GM06990 (cell line): Measurements from ENCODE around the gene MRAP.

Experiments
- DNase-seq: peaks from one replicate; pipeline ENCODE4 v3.0.0-alpha.2; 2011; ENCODE audit not compliant: insufficient read length; ENCODE audit errors: extremely low read depth
- H3K27me3 ChIP-seq: replicated peaks from 2 replicates; pipeline ENCODE4 v1.6.0; 2011; ENCODE audit warnings: low read length; ENCODE audit not compliant: control insufficient read depth, insufficient read depth
- H3K36me3 ChIP-seq: 2 replicates; pipeline ENCODE4 v1.5.1; 2011; ENCODE audit warnings: low read length; ENCODE audit not compliant: control insufficient read depth, insufficient read depth
- H3K4me3 ChIP-seq: replicated peaks from 2 replicates; pipeline ENCODE4 v1.5.1; 2011; ENCODE audit warnings: low read depth, mild to moderate bottlenecking, control low read depth, low read length
- CTCF ChIP-seq: IDR thresholded peaks from 2 replicates; pipeline ENCODE4 v1.5.1; 2011; ENCODE audit warnings: low read length, control low read depth, mild to moderate bottlenecking, inconsistent platforms; ENCODE audit not compliant: insufficient read depth, poor library complexity, severe bottlenecking

MRAP gene

GRCh38 chr21:32298658-32299081 is at the start of gene MRAP:
Gene MRAP, plus strand, starts transcription at chr21:32298855. Its CDS starts 117 bp downstream, at chr21:32298972.
- peaks cover 4% of the 10 kb centered on the region for H3K36me3 ChIP-seq
- H3K4me3 ChIP-seq = no peak within 1 kb of the TSS

GRCh38 chr21:32249511-32250280 is 49.0 kb upstream of the MRAP start:
- H3K4me3 ChIP-seq = no peak overlapping the region
- DNase-seq = no peak
- no peaks in the 10 kb centered on the region; the same call in 1 of the 2 replicates for H3K27me3 ChIP-seq
- H3K36me3 ChIP-seq = no peaks in the 10 kb centered on the region
- TF ChIP-seq CTCF = no peak

More at GRCh38 chr21:32298658-32299081, at the start of gene MRAP:
- TF ChIP-seq CTCF = no peak
- no peaks in the 10 kb centered on the region for H3K27me3 ChIP-seq
- no peak for DNase-seq

GRCh38 chr21:32252136-32252535 is 46.5 kb upstream of the MRAP start:
- Histone ChIP-seq H3K4me3 (no peak overlapping the region), H3K27me3 (no peaks in the 10 kb centered on the region; the same call in 1 of the 2 replicates), H3K36me3 (no peaks in the 10 kb centered on the region)
- TF ChIP-seq CTCF = no peak
- no peak for DNase-seq

- no peak for DNase-seq
- no peaks in the 10 kb centered on the region for H3K27me3 ChIP-seq
- no peak for TF ChIP-seq CTCF
- H3K4me3 ChIP-seq = no peak overlapping the region
- H3K36me3 ChIP-seq = no peaks in the 10 kb centered on the region
Observed at GRCh38 chr21:32253215-32253641, 45.4 kb upstream of the MRAP start.

GRCh38 chr21:32256251-32256650 is 42.4 kb upstream of the MRAP start:
- no peak for DNase-seq
- H3K4me3 ChIP-seq = no peak overlapping the region
- no peaks in the 10 kb centered on the region for H3K36me3 ChIP-seq
- no peaks in the 10 kb centered on the region for H3K27me3 ChIP-seq
- TF ChIP-seq CTCF = no peak
